Activated naive CD4-positive, alpha-beta T cell treated with anti-CD3 and anti-CD28 coated beads, Interleukin-2, amount 10 ng/mL, durations not matched to agents 7 days and 5 days (primary cell): ENCODE results near the gene MVD.

Experiments used
- CTCF ChIA-PET: fragments of 350-600 bp; sonication (Branson Sonifier 250); formaldehyde crosslinking; loops from one replicate; lab custom pipeline; 2021; ENCODE audit warnings: antibody characterized with exemption; lab: Charles Lee
- DNase-seq: peaks from one replicate; pipeline ENCODE4 v3.0.0-alpha.2; 2020
- H3K27ac Mint-ChIP-seq: one replicate; pipeline ENCODE4 v1.8.0; 2021; ENCODE audit warnings: mild to moderate bottlenecking, moderate library complexity, mixed read lengths
- H3K27me3 Mint-ChIP-seq: one replicate; pipeline ENCODE4 v1.8.0; 2021; ENCODE audit warnings: mild to moderate bottlenecking, mixed read lengths
- H3K36me3 Mint-ChIP-seq: one replicate; pipeline ENCODE4 v1.8.0; 2021; ENCODE audit warnings: mixed read lengths
- H3K4me1 Mint-ChIP-seq: one replicate; pipeline ENCODE4 v1.8.0; 2021; ENCODE audit warnings: mixed read lengths
- H3K4me3 Mint-ChIP-seq: one replicate; pipeline ENCODE4 v1.8.0; 2021; ENCODE audit warnings: mild to moderate bottlenecking, moderate library complexity, mixed read lengths
- H3K9me3 Mint-ChIP-seq: one replicate; pipeline ENCODE4 v1.8.0; 2021; ENCODE audit warnings: mixed read lengths

Gene MVD

GRCh38 chr16:88640498-88641247 is 22.2 kb downstream of the MVD start:
- Mint-ChIP-seq H3K36me3 (peaks cover 30% of the 10 kb centered on the region), H3K4me3 (no peak overlapping the region), H3K9me3 (peaks cover 1% of the 10 kb centered on the region), H3K27me3 (peaks cover 58% of the 10 kb centered on the region), H3K27ac (peak overlapping the region; percentile 60), H3K4me1 (peaks cover 51% of the 10 kb centered on the region)
- no peak for DNase-seq
- CTCF ChIA-PET = no interaction called here

DNA sequence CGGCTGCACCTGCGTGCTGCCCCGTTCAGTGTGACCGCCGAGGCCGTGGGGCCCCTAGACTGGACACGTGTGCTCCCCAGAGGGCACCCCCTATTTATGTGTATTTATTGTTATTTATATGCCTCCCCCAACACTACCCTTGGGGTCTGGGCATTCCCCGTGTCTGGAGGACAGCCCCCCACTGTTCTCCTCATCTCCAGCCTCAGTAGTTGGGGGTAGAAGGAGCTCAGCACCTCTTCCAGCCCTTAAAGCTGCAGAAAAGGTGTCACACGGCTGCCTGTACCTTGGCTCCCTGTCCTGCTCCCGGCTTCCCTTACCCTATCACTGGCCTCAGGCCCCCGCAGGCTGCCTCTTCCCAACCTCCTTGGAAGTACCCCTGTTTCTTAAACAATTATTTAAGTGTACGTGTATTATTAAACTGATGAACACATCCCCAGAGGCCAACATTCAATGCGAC is 22.8 kb downstream of the MVD start:
- H3K4me1 Mint-ChIP-seq = peaks cover 52% of the 10 kb centered on the region
- peak overlapping the region; percentile 60 for H3K27ac Mint-ChIP-seq
- CTCF ChIA-PET = no interaction called here
- no peak overlapping the region for H3K4me3 Mint-ChIP-seq
- peaks cover 1% of the 10 kb centered on the region for H3K9me3 Mint-ChIP-seq
- no peak for DNase-seq
- H3K27me3 Mint-ChIP-seq = peaks cover 64% of the 10 kb centered on the region
- peaks cover 26% of the 10 kb centered on the region for H3K36me3 Mint-ChIP-seq

DNA sequence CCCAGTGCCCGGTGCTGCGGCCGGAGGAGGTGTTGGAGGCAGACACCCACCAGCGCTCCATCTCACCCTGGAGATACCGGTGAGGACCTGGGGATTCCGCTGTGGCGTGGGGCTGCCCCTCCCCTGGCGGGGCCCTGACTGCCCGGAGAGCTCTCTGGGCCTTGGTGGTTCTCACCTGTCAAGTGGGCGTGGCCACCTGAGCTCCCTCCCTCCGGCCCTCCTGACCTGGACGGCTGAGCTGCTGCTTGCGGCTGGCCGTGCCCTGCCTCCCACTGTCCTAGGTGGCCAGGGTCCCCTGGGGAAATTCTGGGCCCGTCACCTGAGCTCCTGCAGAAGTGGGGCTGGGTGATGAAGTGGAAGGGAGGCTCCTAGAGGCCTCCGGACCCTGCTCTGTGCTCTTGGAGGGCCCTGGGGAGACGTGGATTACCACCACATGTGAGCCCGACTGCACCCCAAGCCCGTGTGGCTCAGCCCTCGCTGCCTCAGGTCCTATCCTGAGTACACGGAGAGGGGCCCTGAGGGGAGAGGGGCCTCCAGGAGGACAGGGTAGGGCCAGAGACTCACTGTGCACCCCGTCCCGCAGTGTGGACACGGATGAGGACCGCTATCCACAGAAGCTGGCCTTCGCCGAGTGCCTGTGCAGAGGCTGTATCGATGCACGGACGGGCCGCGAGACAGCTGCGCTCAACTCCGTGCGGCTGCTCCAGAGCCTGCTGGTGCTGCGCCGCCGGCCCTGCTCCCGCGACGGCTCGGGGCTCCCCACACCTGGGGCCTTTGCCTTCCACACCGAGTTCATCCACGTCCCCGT is 23.5 kb downstream of the MVD start:
- peak overlapping the region; percentile 60 for H3K27ac Mint-ChIP-seq
- peak; percentile 35 for DNase-seq
- peaks cover 71% of the 10 kb centered on the region for H3K27me3 Mint-ChIP-seq
- peaks cover 19% of the 10 kb centered on the region for H3K36me3 Mint-ChIP-seq
- CTCF ChIA-PET = no interaction called here
- no peak overlapping the region for H3K4me3 Mint-ChIP-seq
- peaks cover 54% of the 10 kb centered on the region for H3K4me1 Mint-ChIP-seq
- peaks cover 1% of the 10 kb centered on the region for H3K9me3 Mint-ChIP-seq

DNA sequence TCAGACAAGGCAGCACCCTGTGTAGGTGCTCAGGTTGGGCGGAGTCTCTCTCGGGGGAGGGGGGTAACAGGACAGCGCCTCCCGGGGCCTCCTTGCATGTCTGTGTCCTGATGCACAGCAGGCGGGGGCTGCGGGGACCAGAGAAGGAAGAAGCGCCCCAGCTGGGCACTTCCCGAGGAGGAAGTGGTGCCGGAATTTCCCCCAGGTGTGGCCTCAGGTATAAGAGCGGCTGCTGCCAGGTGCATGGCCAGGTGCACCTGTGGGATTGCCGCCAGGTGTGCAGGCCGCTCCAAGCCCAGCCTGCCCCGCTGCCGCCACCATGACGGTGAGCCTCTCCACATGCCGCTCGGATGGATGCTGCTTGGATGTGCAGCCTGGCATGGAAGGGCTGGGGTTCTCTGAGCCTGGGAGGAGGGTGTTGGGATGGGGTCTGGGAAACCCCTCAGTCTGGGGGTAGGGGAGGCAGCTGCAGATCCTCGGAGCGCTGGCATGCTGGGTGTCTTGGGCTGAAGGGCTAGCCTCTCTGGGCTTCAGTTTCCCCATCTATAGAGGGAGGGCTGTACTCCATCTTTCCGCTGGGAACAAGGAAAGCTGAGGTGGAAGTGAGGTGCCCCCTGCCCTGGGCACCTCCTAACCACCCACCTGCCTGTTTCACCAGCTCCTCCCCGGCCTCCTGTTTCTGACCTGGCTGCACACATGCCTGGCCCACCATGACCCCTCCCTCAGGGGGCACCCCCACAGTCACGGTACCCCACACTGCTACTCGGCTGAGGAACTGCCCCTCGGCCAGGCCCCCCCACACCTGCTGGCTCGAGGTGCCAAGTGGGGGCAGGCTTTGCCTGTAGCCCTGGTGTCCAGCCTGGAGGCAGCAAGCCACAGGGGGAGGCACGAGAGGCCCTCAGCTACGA is 24.3 kb downstream of the MVD start, which contains the start of gene IL17C:
IL17C (plus strand) TSS at position 250 of the 908 bp plus-strand sequence; CDS start at position 320, 70 bp downstream.
- CTCF ChIA-PET = no interaction called here
- DNase-seq = peak; percentile 48
- Mint-ChIP-seq H3K36me3 (peaks cover 11% of the 10 kb centered on the region), H3K9me3 (peaks cover 1% of the 10 kb centered on the region), H3K27ac (peak within 1 kb of the TSS; percentile 78), H3K4me1 (peaks cover 54% of the 10 kb centered on the region), H3K4me3 (no peak within 1 kb of the TSS), H3K27me3 (peaks cover 72% of the 10 kb centered on the region)

- Mint-ChIP-seq H3K36me3 (peaks cover 5% of the 10 kb centered on the region), H3K4me3 (no peak overlapping the region), H3K9me3 (peaks cover 1% of the 10 kb centered on the region), H3K27ac (peak overlapping the region; percentile 20), H3K4me1 (peaks cover 58% of the 10 kb centered on the region), H3K27me3 (peaks cover 72% of the 10 kb centered on the region)
- no peak for DNase-seq
- CTCF ChIA-PET = interaction anchor here (0.6 kb wide), 1 partner anchor 94 kb away, joined by 4 read pairs; no protein-coding TSS in a partner anchor
Observed at GRCh38 chr16:88636488-88637265, 26.2 kb downstream of the MVD start.

DNA sequence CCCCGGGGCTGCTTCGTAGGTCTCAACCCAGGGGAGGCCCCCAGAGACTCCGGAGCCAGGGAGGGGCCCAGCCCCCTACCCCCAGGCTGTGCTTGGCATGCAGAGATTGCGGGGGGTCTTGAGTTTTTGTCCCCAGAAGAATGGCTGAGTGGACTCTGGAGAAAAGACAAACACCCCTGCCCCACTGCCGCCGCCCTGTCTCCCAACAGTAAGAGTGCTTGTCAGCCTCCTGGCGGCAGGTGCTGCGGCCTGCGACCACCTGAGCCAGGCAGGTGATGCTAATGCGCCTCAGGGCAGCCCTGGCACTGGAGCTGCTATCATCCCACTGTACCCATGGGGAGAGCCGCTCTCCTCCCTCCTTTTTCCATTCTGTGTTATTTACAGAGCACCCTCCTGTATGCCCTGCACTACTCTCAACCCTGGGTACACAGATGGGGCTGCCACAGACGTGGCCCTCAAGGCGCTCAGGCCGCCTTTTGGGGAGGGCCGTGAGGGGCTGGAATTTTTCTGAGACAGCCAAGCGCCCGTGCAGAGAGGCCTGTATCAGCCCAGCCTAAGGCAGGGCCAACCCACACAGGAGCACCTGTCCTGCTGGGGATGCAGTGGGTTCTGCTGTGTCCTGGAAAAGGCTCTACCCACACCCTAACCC is 27.1 kb downstream of the MVD start:
- peaks cover 56% of the 10 kb centered on the region for H3K4me1 Mint-ChIP-seq
- H3K9me3 Mint-ChIP-seq = peaks cover 1% of the 10 kb centered on the region
- CTCF ChIA-PET = no interaction called here
- DNase-seq = no peak
- no peak overlapping the region for H3K4me3 Mint-ChIP-seq
- H3K27ac Mint-ChIP-seq = peak overlapping the region; percentile 7
- peaks cover 9% of the 10 kb centered on the region for H3K36me3 Mint-ChIP-seq
- peaks cover 65% of the 10 kb centered on the region for H3K27me3 Mint-ChIP-seq

- peak overlapping the region; percentile 66 for H3K4me3 Mint-ChIP-seq
- peaks cover 52% of the 10 kb centered on the region for H3K4me1 Mint-ChIP-seq
- peaks cover 10% of the 10 kb centered on the region for H3K36me3 Mint-ChIP-seq
- peaks cover 59% of the 10 kb centered on the region for H3K27me3 Mint-ChIP-seq
- peaks cover 1% of the 10 kb centered on the region for H3K9me3 Mint-ChIP-seq
- H3K27ac Mint-ChIP-seq = peak overlapping the region; percentile 49
- CTCF ChIA-PET = no interaction called here
- no peak for DNase-seq
Observed at GRCh38 chr16:88634994-88635670, 27.8 kb downstream of the MVD start.

DNA sequence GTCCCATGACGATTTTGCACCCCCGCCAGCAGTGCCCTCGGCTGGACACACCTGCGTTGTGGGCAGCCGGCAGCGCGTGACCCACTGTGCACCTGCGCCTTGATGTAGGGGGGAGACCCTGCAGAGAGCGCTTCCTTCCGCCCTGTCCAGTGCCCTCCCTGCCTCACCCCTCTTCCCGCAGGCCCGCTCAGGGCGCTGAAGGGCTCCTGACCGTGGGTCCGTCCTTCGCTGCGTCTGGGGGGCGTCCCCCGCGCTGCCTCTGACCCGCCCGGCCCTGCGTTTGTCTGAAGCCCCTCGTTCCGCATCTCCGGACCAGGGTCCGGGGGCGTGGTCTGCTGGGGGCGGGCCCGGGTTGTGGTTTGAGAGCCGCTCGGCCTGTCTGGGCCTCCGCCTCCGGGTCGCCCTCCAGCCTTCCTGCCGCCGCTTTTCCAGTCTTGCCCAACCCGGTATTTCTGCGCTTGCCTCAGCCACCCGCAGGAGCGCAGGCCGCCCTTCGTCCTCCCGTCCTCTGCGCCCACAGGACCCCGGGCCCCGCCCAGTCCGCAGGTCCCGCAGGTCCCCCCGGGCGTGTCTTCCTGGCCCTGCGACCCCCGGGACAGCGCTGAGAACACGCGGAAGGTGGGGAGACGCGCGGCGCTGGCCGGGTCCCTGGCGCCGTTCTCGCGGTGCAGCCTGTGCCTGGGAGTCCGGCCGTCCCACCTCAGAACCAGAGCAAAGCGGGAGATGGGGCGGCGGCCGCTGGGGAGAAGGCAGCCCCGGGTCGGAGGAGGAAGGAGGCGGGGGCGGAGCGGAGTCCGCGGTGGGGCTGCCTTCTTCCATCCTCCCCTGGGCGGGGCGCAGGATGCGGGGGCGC is 28.5 kb downstream of the MVD start:
- peak overlapping the region; percentile 69 for H3K4me3 Mint-ChIP-seq
- no peak overlapping the region for H3K27ac Mint-ChIP-seq
- peaks cover 51% of the 10 kb centered on the region for H3K27me3 Mint-ChIP-seq
- H3K4me1 Mint-ChIP-seq = peaks cover 49% of the 10 kb centered on the region
- H3K36me3 Mint-ChIP-seq = peaks cover 14% of the 10 kb centered on the region
- peaks cover 1% of the 10 kb centered on the region for H3K9me3 Mint-ChIP-seq
- peak; percentile 76 for DNase-seq
- CTCF ChIA-PET = no interaction called here

DNA sequence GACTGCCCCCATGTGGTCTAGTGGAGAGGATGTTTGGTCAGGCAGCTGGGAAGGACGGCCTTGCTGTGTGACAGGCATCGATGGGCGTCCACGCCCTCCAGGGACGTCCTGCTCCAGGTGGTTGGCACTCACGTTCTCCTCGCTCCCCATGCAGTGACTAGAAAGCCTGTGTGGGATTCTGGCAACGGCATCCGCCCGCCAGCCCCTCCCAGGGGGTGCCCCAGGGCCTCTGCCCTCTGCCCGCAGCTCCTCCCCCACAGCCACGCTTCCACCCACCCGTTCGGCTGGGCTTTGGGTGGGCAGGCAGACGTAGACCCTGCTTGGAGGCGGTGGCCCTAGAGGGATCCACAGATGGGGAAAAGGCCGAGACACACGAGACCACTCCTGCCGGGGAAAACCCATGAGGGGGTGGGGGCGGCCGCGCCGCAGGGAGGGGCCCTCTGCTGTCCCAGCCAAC is 29.2 kb downstream of the MVD start:
- H3K9me3 Mint-ChIP-seq = peaks cover 1% of the 10 kb centered on the region
- peak; percentile 64 for DNase-seq
- CTCF ChIA-PET = no interaction called here
- H3K27ac Mint-ChIP-seq = peak overlapping the region; percentile 37
- peaks cover 44% of the 10 kb centered on the region for H3K27me3 Mint-ChIP-seq
- H3K4me1 Mint-ChIP-seq = peaks cover 47% of the 10 kb centered on the region
- peaks cover 15% of the 10 kb centered on the region for H3K36me3 Mint-ChIP-seq
- H3K4me3 Mint-ChIP-seq = peak overlapping the region; percentile 69

DNA sequence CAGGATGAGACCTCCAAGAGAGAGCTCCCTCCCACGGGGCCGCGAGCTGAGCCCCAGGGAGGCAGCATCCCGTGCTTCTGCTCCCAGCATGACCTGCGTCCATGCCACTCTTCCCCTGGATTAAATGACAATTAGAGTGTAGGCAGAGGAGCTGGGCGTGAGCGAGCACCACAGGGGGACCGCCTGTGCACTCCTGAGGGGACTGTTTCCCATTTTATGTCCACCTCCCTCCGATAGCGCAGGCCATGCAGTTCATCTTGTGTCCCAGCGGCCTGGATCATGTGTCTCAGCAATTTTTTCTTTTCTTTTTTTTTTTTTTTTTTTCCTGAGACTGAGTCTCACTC is 30.3 kb downstream of the MVD start:
- peaks cover 35% of the 10 kb centered on the region for H3K4me1 Mint-ChIP-seq
- CTCF ChIA-PET = no interaction called here
- peaks cover 33% of the 10 kb centered on the region for H3K27me3 Mint-ChIP-seq
- H3K27ac Mint-ChIP-seq = no peak overlapping the region
- H3K9me3 Mint-ChIP-seq = no peaks in the 10 kb centered on the region
- peaks cover 19% of the 10 kb centered on the region for H3K36me3 Mint-ChIP-seq
- no peak for DNase-seq
- H3K4me3 Mint-ChIP-seq = no peak overlapping the region

- peaks cover 28% of the 10 kb centered on the region for H3K27me3 Mint-ChIP-seq
- peaks cover 22% of the 10 kb centered on the region for H3K36me3 Mint-ChIP-seq
- H3K27ac Mint-ChIP-seq = no peak overlapping the region
- no peaks in the 10 kb centered on the region for H3K9me3 Mint-ChIP-seq
- peaks cover 30% of the 10 kb centered on the region for H3K4me1 Mint-ChIP-seq
- CTCF ChIA-PET = no interaction called here
- no peak overlapping the region for H3K4me3 Mint-ChIP-seq
- DNase-seq = no peak
Observed at GRCh38 chr16:88631920-88632586, 30.8 kb downstream of the MVD start.
